Measurements from ENCODE around the gene ADH1C. TPM values are rescaled to one million over a fixed set of nuclear protein-coding genes. Genes with fewer than 3 reads are reported as not detected.
A peak's percentile ranks its signal among the peaks of the same experiment; 100 is the strongest.
"Not testable (repeated sequence)": the region's sequence is repeated elsewhere in the genome, so short reads cannot be mapped to it uniquely, and the experiment has no call there.

Gene ADH1C
- polyA plus RNA-seq, 1 donor, result 7.0 TPM

DNA sequence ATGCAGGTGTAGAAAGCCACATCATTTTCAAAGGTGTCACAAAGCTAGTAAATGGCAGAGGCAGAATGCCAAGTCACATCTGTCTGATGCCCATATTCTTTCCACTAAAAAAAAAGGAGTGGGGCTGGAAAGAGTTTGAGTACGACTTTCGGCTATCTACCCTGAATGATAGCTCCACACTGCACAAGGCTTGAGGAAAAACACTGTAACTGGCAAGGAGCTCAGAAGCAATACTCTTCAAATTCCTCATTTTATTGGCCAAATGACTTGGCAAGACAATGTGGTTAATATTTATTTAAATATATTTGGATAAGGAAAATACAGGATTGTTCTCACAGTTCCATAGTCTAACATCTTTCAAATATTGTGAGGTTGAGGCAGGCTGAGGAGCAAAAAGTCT, 5.4 kb upstream of the ADH1C start:
- no peak for DNase-seq

DNA sequence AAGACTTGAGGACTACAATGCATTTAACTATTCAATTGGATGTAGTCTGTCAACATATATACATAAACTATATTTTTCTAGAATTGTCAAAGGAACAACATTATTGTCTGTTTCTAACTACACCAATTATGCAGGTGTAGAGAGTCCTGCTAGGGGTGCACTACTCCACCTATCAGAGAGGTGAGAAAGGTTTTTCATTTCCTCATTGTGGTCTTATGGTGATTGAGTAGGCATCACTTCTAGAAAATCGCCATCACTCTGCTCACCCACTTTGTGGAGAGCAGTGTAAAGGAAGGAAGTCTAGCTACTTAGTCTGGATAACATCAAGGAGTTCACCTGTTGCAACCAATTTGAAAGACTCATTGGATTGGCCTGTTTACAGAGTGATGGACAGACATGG, 4.4 kb upstream of the ADH1C start:
- DNase-seq, result no peak

DNA sequence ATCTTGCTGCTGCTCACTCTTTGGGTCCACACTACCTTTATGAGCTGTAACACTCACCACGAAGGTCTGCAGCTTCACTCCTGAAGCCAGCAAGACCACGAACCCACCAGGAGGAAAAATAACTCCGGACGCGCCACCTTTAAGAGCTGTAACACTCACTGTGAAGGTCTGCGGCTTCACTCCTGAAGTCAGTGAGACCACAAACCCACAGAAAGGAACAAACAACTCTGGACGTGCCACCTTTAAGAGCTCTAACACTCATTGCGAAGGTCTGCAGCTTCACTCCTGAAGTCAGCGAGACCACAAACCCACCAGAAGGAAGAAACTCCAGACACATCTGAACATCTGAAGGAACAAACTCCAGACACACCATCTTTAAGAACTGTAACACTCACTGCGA, 3.6 kb upstream of the ADH1C start:
- not testable (repeated sequence) for DNase-seq

DNA sequence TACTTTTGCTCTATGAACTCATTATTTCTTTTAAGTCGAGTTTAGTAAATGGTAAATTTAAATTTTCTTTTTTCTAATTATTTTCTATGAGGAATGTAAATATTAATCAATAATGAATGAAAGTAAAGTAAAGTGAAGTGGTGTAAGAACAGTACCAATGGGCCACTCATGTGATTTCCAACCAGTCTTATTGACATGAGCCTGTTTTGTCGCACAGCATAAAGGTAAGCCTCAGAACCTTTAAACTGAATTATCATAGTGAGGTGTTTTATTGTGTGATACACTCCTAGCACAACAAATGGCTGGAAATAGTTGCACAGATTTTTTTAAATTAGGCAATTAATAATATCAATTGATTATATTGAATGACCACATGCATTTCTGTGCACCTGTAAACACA, 1.1 kb downstream of the ADH1C start:
- no peak for DNase-seq

DNA sequence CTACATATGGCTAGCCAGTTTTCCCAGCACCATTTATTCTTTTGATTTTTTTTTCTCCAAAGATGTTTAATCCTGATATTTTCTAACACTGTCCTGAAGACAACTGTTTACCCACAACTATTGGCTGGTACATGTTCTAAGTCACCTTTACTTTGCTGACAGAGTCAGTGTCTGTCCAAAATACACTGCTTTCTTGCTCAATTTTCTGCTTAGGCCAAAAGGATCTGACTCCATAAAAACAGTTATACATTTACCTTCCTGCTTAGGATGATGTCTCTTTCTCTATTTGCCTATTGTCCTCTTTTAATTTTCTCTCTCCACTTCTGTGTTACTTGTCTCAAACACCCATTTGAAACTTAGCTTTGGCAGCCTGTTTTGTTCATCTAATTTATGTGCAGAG, 3.2 kb downstream of the ADH1C start:
- no peak for DNase-seq

DNA sequence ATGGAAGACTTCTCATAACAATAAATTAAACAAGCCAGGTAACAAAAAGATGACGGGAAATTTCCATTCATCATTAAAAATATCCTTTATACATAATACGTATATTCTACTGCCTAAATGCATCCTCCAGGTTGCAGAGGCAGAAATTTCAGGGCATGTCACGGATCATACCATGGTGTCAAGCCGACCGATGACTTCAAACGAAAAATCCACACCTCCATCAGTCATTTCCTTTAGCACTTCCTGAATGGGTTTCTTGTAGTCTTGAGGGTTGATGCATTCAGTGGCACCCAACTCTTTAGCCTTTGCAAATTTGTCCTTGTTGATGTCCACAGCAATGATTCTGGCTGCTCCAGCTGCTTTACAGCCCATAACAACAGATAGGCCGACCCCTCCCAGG, 9.9 kb downstream of the ADH1C start:
- not testable (repeated sequence) for DNase-seq

DNA sequence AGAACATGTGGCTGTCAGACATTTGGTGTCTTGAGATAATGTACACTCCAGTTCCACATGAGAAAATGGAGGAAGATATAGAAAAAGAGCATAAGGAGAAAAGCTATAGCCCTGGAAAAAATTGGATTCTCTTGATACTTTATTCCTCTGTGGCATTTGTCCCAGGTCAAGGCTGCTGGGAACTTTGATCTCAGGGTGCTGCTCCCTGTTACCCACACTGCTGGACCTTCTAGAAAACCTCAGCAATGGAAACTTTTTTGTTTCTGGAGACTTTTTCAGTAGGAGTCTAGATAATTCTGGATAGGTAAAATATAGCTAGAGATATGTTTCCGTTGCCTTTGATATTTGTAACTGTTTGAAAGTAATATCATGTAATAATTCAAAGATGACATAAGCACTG, 11.1 kb downstream of the ADH1C start:
- DNase-seq, result no peak

DNA sequence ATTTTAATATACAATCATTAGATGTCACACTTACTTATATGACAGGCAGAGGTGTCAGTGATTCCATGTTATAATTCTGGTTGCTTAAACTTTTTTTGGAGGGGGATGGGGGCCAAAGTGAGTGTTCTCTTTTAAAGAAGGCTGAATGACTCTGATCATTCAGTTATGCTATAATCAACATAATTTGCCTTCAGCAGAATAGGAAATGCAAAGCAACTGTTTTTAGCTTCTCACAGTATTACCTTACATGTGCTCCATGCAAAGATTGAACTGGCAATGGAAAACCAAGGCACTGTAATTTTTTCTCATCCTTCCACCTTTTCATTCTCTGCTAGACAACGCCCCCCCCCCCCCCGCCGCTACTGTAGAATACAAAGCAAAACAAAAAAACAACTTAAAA, 13.4 kb downstream of the ADH1C start:
- DNase-seq, result no peak

DNA sequence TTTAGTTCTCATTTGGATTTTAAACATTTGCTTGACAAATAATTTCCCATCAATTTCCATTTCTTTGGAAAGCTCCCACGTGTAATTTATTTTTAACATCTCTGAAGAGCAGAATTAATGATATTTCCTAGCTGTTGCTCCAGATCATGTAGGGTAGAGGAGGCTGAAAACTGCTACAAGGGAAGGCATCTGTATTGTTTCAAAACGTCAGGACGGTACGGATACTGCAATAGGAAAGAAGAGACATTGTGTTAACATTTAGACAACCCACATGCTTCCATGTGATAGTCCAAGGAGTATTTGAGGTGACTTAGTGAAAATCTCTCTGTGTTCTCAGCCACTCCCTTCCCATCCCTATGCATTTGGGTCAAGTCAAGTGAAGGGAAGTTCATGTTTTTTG, 16.0 kb downstream of the ADH1C start:
- no peak for DNase-seq

DNA sequence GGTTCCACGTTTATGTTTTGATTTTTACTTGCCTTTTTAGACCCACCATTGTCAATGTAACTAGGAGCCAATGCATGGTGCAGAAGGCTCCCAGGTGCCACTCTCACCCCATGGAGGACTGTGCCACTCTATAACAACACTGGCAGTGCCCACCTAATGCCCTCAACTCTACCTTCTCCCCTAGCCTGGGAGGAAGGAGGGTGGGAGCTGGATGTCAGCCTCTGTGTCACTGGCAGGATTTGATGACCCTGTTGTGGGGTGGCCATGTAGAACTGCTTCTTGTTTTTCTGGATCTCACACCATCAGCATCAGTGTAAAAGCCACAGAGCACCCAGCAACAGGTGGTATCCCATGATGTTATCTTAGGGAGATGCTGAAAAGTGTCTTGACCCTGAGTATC, 17.7 kb downstream of the ADH1C start:
- no peak for DNase-seq

DNA sequence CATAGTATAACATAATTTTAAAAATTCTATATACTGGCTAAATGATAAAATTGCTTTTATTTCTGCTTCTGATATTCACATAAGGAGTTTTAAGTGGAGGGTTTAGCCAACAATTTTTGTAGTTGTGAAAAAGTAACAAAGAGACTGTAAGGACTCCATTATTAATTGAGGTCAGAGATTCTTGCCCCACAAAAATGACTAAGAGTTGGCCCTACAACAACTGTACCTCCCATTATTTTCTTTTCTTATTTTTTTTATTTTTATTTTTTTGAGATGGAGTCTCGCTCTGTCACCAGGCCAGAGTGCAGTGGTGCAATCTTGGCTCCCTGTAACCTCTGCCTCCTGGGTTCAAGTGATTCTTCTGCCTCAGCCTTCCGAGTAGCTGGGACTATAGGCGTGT, 21.9 kb downstream of the ADH1C start:
- DNase-seq, result no peak

DNA sequence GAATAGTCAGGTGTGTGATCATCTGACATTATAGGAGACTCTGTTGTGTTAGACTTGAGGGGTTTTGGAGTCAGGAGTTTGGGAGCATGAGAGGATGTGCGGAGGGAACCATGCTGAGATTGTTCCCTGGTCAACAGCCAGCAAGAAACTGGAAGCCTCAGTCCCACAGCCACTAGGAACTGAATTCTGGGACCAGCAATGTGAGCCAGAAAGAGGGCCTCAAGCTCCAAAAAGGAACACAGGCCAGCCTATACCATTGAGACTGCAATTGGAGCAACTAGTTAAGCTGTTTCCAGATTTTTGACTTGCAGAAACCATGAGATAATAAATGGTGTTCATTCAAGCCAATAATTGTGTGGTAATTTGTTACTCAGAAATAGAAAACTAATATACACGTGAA, 22.7 kb downstream of the ADH1C start:
- no peak for DNase-seq

DNA sequence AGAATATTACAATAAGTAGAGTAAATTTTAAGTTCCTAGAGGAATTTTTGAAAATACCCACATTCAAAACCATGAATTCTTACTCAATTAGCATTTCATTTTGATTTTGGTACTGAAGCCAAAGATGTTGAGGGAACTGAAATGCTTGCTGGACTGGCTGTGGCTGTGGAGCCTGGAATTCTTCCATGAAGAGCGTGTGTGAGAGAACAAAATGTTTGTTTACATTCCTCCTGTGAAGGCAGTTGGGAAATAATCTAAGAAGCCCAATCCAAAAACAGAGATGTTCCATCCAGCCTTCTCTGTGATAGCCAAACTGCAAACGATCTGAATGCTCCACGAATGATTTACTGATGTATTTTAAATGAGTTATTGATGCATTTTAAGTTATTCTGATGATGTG, 27.6 kb downstream of the ADH1C start:
- DNase-seq, result peak; percentile 71

DNA sequence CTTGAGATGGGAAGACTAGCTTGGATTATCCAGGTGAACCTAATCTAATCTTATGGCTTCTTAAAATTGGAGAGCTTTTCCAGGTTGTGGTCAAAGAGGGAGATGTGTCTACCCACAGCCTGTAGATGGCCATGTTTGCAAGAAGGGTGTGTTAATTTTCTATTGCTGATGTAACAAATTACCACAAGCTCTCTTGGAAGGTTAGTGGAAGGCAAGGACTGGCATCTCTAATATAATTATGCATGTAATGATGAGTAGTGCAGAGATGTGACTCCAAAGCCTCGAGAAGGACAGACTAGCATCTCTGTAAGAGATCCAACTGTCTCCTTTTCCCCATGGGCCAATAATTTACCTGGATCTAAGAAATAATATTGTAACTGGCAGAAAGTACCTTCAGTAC, 28.2 kb downstream of the ADH1C start:
- DNase-seq, result no peak

DNA sequence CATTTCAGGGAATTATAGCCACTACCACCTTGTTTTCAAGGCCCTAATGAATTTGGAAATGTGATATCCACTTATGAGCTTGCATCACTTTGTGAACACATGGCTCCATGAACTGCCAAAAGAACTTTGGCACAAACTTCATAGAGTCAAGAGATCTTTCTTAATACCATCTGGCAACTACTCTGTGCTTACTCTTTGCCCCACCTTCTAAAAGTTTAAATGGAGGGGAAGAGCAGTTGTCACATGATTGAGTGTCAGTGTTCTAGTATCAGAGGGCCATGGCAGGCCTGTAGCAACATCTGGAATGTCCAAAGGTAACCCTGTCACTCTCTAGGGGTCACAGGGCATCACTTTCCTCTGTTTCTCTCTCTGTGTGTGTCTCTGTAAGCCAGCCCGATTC, 28.8 kb downstream of the ADH1C start:
- no peak for DNase-seq

DNA sequence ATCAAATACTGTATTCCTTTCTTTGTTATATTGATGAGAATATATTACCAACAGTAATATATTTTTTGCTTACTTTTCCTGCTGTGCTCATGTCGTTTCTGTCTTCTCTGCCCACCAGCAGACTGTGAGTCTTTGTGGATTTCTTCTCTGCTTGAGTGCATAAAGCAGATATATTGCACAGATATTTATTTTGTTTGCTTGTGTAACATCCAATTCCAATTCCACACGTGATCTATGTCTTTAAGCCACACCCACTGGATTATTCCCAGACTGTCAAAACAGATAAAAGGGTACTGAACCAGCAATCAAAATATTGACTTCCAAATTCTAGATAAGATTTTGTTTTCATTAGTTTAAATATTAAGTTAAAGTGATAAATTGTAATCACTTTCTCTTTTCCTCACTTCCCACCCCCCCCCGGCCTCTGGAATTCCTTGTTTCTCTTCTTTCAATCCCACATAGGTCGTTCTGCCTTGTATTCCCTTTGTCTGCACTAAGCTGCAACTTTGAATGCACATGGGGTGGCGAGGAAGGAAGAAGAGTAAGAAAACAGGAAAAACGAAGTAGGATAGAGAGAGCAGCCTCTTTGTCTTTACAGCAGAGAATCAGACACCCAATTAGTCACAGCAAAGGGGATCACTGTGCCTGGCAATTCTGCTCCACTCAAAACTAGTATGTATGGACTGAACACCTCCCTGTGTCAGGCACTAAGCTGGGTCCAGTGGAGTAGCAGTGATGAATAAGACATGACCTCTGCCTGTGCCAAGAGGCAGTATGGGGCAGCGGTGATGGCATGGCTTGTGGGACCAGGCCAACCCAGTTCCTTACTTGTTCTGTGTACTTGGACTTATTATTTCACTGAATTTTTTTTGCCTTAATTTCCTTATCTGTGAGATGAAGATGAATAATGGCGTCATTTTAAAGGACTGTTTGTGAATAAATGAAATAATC, 31.0 kb downstream of the ADH1C start, which contains the start of gene ADH1B:
TSS of gene ADH1B (minus strand) at position 161 of the 951 bp plus-strand sequence. CDS start at position 91, 70 bp downstream.
- no peak for DNase-seq

DNA sequence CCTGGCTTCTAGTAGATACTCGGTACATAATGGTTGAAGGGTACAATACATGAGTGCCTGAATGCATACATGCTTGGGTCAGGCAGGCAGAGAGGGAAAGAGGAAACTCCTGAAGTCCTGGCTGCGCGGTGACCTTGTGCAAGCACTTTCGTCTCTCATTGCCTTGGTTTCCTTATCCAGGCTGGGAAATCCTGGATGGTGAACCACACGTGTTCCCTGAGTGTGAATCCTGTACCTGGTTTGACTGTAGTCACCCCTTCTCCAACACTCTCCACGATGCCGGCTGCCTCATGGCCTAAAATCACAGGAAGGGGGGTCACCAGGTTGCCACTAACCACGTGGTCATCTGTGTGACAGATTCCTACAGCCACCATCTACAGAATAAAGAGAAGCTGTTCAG, 34.7 kb downstream of the ADH1C start:
- not testable (repeated sequence) for DNase-seq

DNA sequence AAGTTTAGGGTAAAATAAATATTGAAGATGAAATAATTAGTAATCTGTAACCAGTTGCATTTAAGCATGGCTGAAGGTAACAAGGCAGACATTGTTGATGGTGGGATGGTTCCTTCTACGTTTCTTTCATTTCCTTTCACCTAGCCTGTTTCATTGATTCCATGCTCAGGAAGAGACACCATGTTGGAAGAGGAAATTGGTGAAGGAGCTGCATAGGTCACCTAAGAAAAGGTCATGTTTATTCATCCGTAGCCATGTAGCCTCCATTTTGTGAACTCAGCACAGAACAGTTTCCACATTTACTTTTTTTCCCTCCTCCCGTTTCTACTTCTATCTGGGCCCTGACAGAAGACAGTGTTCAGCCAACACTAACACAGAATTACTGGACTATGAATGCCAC, 35.2 kb downstream of the ADH1C start:
- no peak for DNase-seq

DNA sequence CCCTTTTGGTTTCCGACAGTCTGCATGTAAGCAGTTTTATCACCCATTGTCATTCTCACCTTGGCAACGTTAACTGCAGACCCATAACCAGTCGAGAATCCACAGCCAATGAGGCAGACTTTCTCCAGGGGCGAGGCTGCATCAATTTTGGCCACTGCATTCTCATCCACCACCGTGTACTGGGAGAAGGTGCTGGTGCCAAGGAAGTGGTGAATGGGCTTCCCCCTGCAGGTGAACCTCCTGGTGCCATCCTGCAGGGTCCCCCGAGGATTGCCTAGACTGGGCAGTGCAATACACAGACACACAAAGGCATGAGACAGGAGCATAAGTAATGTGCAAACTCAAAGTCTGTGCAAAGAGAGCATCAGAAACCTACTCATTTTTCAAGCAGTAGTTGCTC, 36.7 kb downstream of the ADH1C start:
- DNase-seq, result no peak

DNA sequence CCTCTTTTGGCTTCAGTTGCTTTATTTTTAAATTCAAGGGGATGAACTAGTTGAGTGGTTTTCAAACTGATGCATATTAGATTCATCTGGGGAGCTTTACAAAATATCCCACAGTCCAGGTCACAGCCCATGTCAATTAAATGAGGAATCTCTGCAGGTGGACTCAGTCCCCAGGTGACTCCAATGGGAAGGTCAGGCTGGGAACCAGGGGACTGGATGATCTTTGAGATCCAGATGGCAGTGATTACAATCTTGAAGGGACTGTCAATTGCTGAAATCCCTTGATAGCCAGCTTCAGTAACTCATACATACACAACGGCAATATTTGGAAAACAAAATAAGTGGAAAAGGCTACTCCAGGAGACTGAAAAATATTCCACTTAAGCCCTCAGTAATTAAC, 38.3 kb downstream of the ADH1C start:
- DNase-seq, result no peak

DNA sequence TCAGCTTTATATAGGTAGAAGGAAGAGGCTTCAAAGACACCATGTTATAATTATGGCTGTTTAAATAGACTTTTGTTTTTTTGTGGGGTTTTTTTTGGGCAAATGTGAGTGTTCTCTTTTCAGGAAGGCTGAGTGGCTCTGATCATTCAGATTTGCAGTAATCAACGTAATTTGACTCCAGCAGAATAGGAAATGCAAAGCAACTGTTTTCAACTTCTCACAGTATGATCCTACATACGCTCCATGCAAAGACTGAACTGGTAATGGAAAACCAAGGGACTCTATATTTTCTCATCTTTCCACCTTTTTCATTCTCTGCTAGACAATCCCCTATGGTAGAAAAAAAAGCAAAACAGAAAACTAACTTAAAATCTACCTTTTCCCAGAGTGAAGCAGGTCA, 42.2 kb downstream of the ADH1C start:
- no peak for DNase-seq

DNA sequence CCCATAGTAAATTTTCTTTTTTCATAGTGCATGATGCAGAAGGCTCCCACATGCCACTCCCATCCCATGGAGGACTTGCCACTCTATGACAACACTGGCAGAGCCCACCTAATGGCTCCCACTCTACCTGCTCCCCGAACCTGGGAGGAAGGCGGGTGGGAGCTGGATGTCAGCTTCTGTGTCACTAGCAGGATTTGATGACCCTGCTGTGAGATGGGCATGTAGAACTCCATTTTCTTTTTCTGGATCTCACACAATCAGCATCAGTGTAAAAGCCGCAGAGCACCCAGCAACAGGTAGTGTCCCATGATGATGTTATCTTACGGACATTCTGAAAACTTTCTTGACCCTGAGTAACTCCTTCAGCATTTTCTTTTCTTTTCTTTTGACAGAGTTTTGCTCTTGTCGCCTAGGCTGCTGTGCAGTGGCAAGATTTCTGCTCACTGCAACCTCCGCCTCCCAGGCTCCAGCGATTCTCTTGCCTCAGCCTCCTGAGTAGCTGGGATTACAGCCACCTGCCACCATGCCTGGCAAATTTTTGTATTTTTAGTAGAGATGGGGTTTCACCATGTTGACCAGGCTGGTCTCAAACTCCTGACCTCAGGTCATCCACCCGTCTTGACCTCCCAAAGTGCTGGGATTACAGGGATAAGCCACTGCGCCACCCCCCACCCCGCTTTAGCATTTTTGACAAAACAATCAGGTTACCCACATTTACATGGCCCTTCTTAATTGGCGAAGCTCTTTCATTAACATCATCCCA, 46.7 kb downstream of the ADH1C start:
- no peak for DNase-seq

DNA sequence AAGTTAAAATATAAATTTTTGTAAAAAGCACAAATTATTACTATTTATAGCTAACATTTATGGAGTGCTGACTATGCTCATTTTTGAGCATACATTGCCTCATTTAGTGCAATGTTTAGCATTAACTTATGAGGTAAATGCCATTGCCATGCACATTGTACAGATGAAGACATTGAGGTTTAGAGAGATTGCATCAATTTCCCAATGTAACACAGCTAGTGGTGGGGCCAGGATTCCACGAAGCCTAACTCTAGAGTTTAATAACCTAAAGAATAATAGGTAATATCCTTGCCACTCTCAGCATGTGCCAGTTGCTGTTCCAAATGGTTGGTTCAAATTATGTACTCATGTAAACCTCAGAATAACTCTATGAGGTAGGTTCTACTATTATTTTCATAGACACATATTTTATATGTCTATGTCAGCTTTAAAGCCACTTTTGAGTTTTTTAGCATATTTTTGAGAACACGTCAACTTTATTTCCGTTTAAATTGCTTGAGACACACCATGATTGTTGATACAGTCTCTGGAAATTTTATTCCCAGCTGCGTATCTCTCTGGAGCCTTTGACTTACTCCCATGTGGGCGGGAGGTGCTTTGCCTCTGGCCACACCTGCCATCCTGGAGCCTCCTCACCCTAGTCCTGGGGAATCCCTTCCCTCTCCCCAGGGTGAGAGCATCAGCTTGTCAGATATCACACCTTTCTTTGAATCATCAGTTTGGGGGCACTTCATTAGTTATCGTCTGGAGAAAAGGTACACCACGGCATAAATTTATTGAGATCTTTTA, 51.0 kb downstream of the ADH1C start:
- DNase-seq, result no peak

All from hindlimb muscle (tissue), 1 donor.